Right lung (tissue), 5 donors: Measurements from ENCODE around the gene FANCD2. TPM values are rescaled to one million over a fixed set of nuclear protein-coding genes. Genes with fewer than 3 reads are reported as not detected.
"Not testable (repeated sequence)": the region's sequence is repeated elsewhere in the genome, so short reads cannot be mapped to it uniquely, and the experiment has no call there.

Experiments
- DNase-seq, 2 donors: peaks; one replicate each; pipeline ENCODE4 v3.0.0-alpha.2; 2013
- polyA plus RNA-seq, 5 donors: library from polyadenylated mRNA; unstranded; fragments of 120-200 nt; gene quantifications; one replicate each; pipeline versions ENCODE4 v1.2.1 to v1.2.3, GENCODE V29; 2013; ENCODE audit warnings: inconsistent platforms in 1 of 5, low replicate concordance in 1 of 5; ENCODE audit not compliant: insufficient read length in 5 of 5, insufficient read depth in 1 of 5

The FANCD2 gene
- polyA plus RNA-seq, 5 donors: 15.5 to 29.0 (median 21.6) TPM

GRCh38 chr3:10012106-10012505 lies 14.1 kb upstream of the FANCD2 start:
- DNase-seq: no peak

- peak; percentile 90 to 93 for DNase-seq
Observed at GRCh38 chr3:10015461-10015904, 10.8 kb upstream of the FANCD2 start.

- no peak for DNase-seq
Observed at GRCh38 chr3:10017636-10018292, 8.5 kb upstream of the FANCD2 start.

GRCh38 chr3:10018806-10019205 lies 7.4 kb upstream of the FANCD2 start:
- DNase-seq: not testable (repeated sequence)

- no peak for DNase-seq
Observed at GRCh38 chr3:10019326-10019725, 6.9 kb upstream of the FANCD2 start.

GRCh38 chr3:10021856-10022775 lies 4.1 kb upstream of the FANCD2 start:
- DNase-seq: no peak

- DNase-seq: no peak
Observed at GRCh38 chr3:10023587-10024310, 2.5 kb upstream of the FANCD2 start.

GRCh38 chr3:10025205-10026083 lies 793 bp upstream of the FANCD2 start:
- DNase-seq: no peak

GRCh38 chr3:10041034-10041433 lies 14.8 kb downstream of the FANCD2 start:
- no peak for DNase-seq

- DNase-seq: no peak
Observed at GRCh38 chr3:10047876-10048275, 21.6 kb downstream of the FANCD2 start.

- not testable (repeated sequence) for DNase-seq
Observed at GRCh38 chr3:10053054-10053453, 26.8 kb downstream of the FANCD2 start.

GRCh38 chr3:10055097-10055496 lies 28.9 kb downstream of the FANCD2 start:
- no peak for DNase-seq

GRCh38 chr3:10070077-10070476 lies 43.8 kb downstream of the FANCD2 start:
- not testable (repeated sequence) for DNase-seq

GRCh38 chr3:10074666-10075065 lies 48.4 kb downstream of the FANCD2 start:
- no peak for DNase-seq

- DNase-seq: no peak
Observed at GRCh38 chr3:10081871-10082270, 55.6 kb downstream of the FANCD2 start.

GRCh38 chr3:10085738-10086137 lies 59.5 kb downstream of the FANCD2 start:
- no peak for DNase-seq

GRCh38 chr3:10088256-10088655 lies 62.0 kb downstream of the FANCD2 start:
- no peak for DNase-seq

GRCh38 chr3:10090179-10090578 lies 63.9 kb downstream of the FANCD2 start:
- DNase-seq: no peak

GRCh38 chr3:10090774-10091173 lies 64.5 kb downstream of the FANCD2 start:
- DNase-seq: not testable (repeated sequence)

GRCh38 chr3:10091387-10091786 lies 65.2 kb downstream of the FANCD2 start:
- not testable (repeated sequence) for DNase-seq

GRCh38 chr3:10093678-10094077 lies 67.4 kb downstream of the FANCD2 start:
- DNase-seq: no peak
